ENCODE measurements around the gene MVK. TPM values are rescaled to one million over a fixed set of nuclear protein-coding genes. Genes with fewer than 3 reads are reported as not detected.

The MVK gene
- polyA plus RNA-seq, 1 experiment: 4.7 TPM

GRCh38 chr12:109627633-109628032 is 54.0 kb downstream of the MVK start:
- no peak for TF ChIP-seq CTCF (IDR thresholded peaks at IDR 0.05; ENCODE audit: low read depth, low read length)
- DNase-seq (ENCODE audit: low read depth, low spot score): no peak
- ChIA-PET POLR2A (no interaction called here), CTCF (interaction anchor here (1.0 kb wide), 1 partner anchor 30 kb away, joined by 6 read pairs; no protein-coding TSS in a partner anchor)
- no peak overlapping the region for H3K4me3 ChIP-seq (ENCODE audit: low read depth, low read length)
- H3K27me3 ChIP-seq (ENCODE audit: control insufficient read depth, insufficient read depth, low read length): peaks cover 14% of the 10 kb centered on the region
- no peaks in the 10 kb centered on the region for H3K9me3 ChIP-seq (ENCODE audit: control insufficient read depth, insufficient read depth, low read length)
- no peak overlapping the region for H3K27ac ChIP-seq (ENCODE audit: low read depth, low read length)

- no peak for DNase-seq (ENCODE audit: low read depth, low spot score)
- no peak for TF ChIP-seq CTCF (IDR thresholded peaks at IDR 0.05; ENCODE audit: low read depth, low read length)
- H3K27ac ChIP-seq (ENCODE audit: low read depth, low read length): no peak overlapping the region
- H3K4me3 ChIP-seq (ENCODE audit: low read depth, low read length): no peak overlapping the region
- CTCF ChIA-PET: no interaction called here
- peaks cover 14% of the 10 kb centered on the region for H3K27me3 ChIP-seq (ENCODE audit: control insufficient read depth, insufficient read depth, low read length)
- no peaks in the 10 kb centered on the region; the same call in 1 of the 2 replicates for H3K9me3 ChIP-seq (ENCODE audit: control insufficient read depth, insufficient read depth, low read length)
- POLR2A ChIA-PET: interaction anchor here (0.7 kb wide), 1 partner anchor 84 kb away, joined by 6 read pairs; no protein-coding TSS in a partner anchor
Observed at GRCh38 chr12:109630107-109630506, 56.5 kb downstream of the MVK start.

GRCh38 chr12:109630815-109631214 is 57.2 kb downstream of the MVK start:
- POLR2A ChIA-PET: interaction anchor here (0.7 kb wide), 1 partner anchor 84 kb away, joined by 6 read pairs; no protein-coding TSS in a partner anchor
- DNase-seq (ENCODE audit: low read depth, low spot score): no peak
- TF ChIP-seq CTCF (IDR thresholded peaks at IDR 0.05; ENCODE audit: low read depth, low read length): no peak
- Histone ChIP-seq H3K27me3 (ENCODE audit: control insufficient read depth, insufficient read depth, low read length) (peaks cover 14% of the 10 kb centered on the region), H3K4me3 (ENCODE audit: low read depth, low read length) (no peak overlapping the region), H3K9me3 (ENCODE audit: control insufficient read depth, insufficient read depth, low read length) (no peaks in the 10 kb centered on the region; the same call in 1 of the 2 replicates), H3K27ac (ENCODE audit: low read depth, low read length) (no peak overlapping the region)
- CTCF ChIA-PET: no interaction called here

GRCh38 chr12:109631302-109631701 is 57.7 kb downstream of the MVK start:
- no peak for DNase-seq (ENCODE audit: low read depth, low spot score)
- POLR2A ChIA-PET: no interaction called here
- peaks cover 14% of the 10 kb centered on the region for H3K27me3 ChIP-seq (ENCODE audit: control insufficient read depth, insufficient read depth, low read length)
- TF ChIP-seq CTCF (IDR thresholded peaks at IDR 0.05; ENCODE audit: low read depth, low read length): no peak
- H3K27ac ChIP-seq (ENCODE audit: low read depth, low read length): no peak overlapping the region
- H3K9me3 ChIP-seq (ENCODE audit: control insufficient read depth, insufficient read depth, low read length): no peaks in the 10 kb centered on the region; the same call in 1 of the 2 replicates
- CTCF ChIA-PET: no interaction called here
- no peak overlapping the region for H3K4me3 ChIP-seq (ENCODE audit: low read depth, low read length)

- no peaks in the 10 kb centered on the region; the same call in 1 of the 2 replicates for H3K9me3 ChIP-seq (ENCODE audit: control insufficient read depth, insufficient read depth, low read length)
- CTCF ChIA-PET: no interaction called here
- no peak for TF ChIP-seq CTCF (IDR thresholded peaks at IDR 0.05; ENCODE audit: low read depth, low read length)
- DNase-seq (ENCODE audit: low read depth, low spot score): no peak
- H3K27ac ChIP-seq (ENCODE audit: low read depth, low read length): no peak overlapping the region
- no peak overlapping the region for H3K4me3 ChIP-seq (ENCODE audit: low read depth, low read length)
- POLR2A ChIA-PET: no interaction called here
- H3K27me3 ChIP-seq (ENCODE audit: control insufficient read depth, insufficient read depth, low read length): peaks cover 14% of the 10 kb centered on the region
Observed at GRCh38 chr12:109631751-109632150, 58.2 kb downstream of the MVK start.
